Breast epithelium (tissue), 3 donors: ENCODE measurements around the gene DPP8.

Experiments
- CTCF ChIP-seq, 3 donors: fragments of 450-650 bp; IDR thresholded peaks; one replicate each; pipeline ENCODE4 v1.5.1; 2016 to 2017; ENCODE audit warnings: antibody characterized with exemption in 3 of 3, mild to moderate bottlenecking in 3 of 3, moderate library complexity in 3 of 3
- POLR2A ChIP-seq: fragments of 450-650 bp; IDR thresholded peaks from one replicate; pipeline ENCODE4 v1.6.1; 2016; ENCODE audit warnings: antibody characterized with exemption, mild to moderate bottlenecking, moderate library complexity

DNA sequence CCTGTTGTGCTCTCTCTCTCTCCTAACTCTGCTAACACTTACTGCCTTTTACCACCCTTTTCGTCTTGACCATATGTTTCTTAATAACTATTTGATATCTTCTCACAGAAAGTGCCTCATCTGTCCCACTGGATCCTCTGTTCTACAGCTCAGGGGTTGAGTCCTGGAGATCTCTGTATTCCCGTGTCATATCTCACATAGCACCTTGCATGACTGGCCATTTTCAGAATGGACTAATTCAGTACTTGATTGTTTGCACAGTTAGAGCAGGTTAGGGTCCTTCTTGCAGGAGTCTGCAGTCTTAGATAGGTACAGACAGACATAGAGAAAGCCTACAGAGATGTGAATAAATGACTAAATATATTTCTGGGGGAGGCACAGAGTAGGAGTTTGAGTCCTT, 33.7 kb upstream of the DPP8 start:
- TF ChIP-seq CTCF (IDR thresholded peaks at IDR 0.05): no peak
- TF ChIP-seq POLR2A: no peak
